Stimulated activated CD4-positive, alpha-beta T cell treated with anti-CD3 and anti-CD28 coated beads, Interleukin-12 subunit alpha, Interleukin-12 subunit beta, amount 100 ng/mL, for 24 hours (primary cell): ENCODE results near the gene FOLR3.
A peak's percentile ranks its signal among the peaks of the same experiment; 100 is the strongest.
"Not testable (repeated sequence)": the region's sequence is repeated elsewhere in the genome, so short reads cannot be mapped to it uniquely, and the experiment has no call there.

ENCODE experiments used
- DNase-seq, 2 experiments: peaks; one replicate each; pipeline ENCODE4 v3.0.0-alpha.2; 2020; ENCODE audit warnings: low read depth in 2 of 2

FOLR3 gene

DNA sequence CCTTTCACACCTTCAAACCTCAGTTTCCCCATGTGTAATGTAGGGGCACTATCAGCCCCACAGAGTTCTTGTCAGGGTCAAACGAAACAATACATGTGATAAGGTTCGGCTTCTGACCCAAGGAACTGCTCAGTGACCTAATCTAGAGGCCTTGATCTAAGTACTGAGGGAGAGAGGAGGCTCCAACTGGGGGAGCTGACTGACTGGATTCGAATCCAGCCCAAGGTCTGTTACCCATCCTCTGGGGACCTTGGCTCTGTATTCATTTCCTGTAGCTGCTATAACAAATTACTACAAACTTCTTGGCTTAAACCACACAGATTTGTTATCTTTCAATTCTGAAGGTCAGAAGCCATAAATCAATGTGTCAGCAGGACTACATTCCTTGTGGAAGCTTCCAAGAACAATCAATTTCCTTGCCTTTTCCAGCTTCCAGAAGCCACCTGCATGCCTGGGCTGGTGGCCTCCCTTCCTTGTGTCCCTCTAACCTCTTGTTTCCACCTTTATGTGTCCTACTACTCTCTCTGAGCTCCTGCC, 12.3 kb upstream of the FOLR3 start:
- DNase-seq = no peak

DNA sequence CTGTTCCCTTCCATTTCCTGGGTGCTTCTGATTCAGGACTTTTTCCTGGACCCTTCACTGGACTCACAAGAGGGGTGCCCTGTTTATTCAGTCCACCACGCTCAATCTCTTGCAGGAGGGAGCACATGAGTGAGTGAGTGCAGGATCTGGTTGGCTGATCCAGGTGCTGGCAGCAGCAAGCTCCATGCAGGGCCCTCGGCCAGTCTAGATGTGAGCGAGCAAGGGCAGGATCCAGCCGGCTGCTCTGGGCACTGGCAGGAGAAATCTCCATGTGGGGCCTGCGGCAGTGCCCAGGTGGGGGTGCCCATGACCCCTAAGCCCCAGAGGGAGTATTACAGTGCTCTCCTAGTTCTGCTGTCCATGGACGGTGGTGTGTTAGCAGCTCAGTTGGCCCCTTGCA, 11.5 kb upstream of the FOLR3 start:
- DNase-seq = no peak

DNA sequence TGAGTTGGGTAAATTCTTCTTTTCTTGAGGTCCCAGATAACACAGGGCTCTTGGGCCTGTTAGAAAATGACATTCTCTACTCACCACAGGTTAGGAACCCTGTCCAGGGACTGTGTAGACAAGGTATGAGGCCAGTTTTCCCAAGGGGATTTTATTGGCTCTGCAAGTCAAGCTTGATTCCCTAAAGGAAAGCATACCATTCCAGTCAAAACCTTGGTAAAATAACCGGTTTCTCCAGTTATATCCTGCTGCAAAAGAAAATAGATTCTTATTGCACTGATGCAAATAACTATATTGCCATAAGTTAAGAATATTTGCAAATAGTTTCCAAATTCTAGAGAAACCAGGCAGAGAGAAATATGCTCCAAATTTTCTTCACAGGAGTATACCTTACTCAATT, 9.6 kb upstream of the FOLR3 start:
- DNase-seq = no peak

DNA sequence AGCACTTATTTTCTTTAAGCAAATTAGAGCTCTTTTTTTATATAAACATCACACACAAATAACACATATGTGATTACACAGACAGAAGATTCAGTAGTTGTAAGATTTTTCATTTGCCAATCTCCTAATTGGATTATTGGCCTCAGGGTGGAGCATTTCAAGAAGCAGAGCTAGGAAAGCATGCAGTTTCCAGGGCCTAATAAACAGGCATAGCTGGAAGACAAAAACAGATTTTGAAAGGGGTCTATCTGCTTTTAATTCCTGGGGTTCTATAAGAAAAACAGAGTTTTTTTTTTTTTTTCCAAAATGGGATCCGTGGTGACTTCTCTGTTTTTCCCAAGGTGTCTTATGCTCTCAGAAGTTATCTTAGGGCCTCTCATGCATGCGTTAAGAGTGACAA, 7.6 kb upstream of the FOLR3 start:
- no peak for DNase-seq

DNA sequence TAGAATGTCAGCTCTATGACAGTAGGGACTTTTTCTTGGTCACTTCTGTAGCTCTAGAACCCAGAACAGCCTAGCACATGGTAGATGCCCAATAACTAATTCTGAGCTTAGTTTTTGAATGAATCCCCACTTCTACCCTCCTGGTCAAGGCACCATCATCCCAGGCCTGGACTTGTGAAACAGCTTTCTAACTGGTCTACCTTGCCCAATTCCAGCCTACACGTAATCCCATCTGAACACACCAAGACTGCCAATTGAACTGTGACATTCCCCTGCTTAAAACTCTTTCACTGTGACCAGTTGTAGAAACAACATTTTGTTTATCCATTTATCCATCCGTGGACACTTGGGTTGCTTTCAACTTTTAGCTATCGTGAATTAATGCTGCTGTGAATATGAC, 6.1 kb upstream of the FOLR3 start:
- DNase-seq = no peak

DNA sequence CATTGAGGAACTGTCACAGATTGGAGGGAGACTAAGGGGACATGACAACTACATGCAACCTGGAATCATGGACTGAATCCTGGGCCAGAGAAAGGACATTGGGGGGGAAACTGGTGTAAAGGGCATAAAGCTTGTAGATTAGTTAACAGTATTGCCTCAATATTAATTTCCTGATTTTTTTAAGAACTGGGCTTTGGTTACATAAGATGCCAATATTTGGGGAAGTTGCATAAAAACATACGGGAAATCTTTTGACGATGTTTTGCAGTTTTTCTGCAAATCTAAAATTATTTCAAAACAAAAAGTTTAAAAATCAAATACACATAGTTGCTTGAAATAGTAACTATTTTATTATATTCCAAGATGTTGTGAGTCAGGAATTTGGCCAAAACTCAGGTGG, 2.9 kb upstream of the FOLR3 start:
- no peak for DNase-seq

DNA sequence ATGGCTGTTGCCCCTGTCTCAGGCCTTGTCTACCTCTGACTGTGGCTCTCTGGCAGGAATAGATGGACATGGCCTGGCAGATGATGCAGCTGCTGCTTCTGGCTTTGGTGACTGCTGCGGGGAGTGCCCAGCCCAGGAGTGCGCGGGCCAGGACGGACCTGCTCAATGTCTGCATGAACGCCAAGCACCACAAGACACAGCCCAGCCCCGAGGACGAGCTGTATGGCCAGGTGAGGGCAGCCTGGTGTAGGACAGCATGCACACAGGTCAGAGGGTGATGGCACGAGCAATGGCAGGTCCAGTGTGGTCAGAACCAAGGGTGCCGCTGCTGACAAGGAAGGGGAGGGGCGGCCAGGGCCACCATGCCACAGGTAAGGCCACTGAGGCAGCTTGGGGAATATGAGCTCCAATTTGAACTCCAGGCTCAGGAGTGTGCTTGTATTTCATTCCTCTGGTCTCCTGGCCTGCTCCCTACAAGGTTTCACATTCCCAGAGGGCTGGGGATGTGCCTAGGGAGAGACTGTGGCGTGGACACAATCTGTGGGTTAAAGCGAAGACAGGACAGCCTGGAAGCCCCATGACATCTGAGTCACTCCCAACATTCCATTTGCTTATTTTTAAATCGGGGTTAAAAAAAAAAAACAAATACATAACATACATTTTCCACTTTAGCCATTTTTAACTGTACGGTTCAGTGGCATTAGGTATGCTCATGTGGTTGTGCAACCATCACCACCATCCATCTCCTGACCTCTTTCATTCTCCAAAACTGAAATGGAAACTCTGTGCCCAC, 562 bp downstream of the FOLR3 start:
- no peak for DNase-seq

DNA sequence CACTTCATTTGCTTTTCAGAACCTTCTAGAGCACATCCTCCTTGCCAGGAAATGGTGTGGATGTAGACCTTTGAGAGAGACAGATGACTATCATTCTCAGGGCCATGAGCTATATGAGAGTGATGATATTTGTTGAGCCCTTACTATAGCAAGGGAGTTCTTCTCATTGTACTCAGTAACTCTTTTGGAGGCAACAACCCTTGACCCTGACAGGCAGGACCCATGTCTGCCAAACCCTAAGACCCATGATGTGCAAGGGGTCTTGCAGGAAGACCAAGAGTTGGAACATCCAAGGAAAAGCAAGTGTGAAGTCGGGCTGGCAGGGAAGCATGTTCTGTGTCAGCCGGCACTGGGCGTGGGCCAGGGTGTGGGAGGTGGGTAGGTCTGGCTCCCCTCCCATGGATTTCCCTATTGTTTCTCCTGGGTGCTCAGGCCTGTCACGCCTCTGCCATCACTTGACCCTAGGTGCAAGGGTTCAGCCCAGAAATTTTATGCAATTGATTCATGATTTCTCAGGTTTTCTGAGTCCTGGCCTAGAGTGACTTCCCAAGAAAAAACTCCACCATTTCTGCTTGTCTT, 1.2 kb downstream of the FOLR3 start:
- no peak for DNase-seq

DNA sequence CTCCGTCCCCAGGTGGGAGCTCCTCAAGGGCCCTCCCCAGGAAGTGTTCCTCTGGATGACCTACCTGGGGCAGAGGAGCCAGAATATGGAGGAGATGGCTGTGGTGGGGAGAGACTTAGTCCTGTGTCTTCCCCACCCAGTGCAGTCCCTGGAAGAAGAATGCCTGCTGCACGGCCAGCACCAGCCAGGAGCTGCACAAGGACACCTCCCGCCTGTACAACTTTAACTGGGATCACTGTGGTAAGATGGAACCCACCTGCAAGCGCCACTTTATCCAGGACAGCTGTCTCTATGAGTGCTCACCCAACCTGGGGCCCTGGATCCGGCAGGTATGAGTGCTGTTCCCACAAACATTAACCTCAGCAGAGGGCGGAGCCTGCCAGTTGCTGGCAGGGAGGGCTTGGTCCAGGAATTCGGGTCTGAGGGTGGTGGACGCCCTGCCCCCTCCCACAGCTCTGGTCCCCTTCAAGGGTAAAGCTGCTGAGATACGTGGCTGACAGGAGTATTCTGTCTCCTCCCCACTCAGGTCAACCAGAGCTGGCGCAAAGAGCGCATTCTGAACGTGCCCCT, 3.4 kb downstream of the FOLR3 start:
- DNase-seq = no peak

DNA sequence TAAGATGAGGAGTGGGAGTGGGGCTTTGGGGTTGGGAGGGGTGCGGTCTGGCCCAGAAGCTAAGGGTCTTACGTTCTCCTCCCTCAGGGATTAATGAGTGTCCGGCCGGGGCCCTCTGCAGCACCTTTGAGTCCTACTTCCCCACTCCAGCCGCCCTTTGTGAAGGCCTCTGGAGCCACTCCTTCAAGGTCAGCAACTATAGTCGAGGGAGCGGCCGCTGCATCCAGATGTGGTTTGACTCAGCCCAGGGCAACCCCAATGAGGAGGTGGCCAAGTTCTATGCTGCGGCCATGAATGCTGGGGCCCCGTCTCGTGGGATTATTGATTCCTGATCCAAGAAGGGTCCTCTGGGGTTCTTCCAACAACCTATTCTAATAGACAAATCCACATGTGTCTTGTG, 4.0 kb downstream of the FOLR3 start:
- DNase-seq = no peak

DNA sequence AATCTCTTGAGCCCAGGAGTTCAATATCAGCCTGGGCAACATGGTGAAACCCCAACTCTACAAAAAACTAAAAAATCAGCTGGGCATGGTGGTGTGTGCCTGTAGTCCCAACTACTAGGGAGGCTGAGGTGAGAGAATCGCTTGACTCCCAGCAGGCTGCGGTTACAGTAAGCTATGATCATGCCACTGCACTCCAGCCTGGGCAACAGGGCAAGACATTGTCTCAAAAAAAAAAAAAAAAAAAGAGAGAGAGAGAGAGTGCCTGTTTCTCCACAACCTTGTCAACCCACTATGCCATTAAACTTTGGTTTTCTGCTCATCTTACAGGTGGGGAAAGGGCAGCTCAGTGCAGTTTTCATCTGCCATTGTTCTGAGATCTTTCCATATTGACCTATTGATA, 5.1 kb downstream of the FOLR3 start:
- no peak for DNase-seq

DNA sequence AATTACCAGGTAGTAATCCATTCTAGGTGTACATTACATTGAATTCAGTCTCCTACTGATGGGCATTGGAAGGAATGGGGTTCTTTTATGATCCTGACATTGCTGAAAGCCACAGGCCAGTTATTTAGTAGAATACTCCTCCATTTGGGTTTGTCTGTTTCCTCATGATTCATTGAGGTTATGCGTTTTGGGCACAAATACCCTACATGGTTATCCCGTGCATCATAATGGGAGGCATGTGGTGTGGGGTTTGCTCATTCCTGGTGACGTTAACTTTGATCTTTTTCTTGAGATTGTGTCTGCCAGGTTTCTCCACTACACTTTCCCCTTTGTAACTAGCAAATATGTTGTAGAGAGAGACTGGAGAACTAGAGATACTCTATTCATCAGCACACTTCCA, 5.5 kb downstream of the FOLR3 start:
- DNase-seq = peak in 1 of 2 experiments; percentile 3

DNA sequence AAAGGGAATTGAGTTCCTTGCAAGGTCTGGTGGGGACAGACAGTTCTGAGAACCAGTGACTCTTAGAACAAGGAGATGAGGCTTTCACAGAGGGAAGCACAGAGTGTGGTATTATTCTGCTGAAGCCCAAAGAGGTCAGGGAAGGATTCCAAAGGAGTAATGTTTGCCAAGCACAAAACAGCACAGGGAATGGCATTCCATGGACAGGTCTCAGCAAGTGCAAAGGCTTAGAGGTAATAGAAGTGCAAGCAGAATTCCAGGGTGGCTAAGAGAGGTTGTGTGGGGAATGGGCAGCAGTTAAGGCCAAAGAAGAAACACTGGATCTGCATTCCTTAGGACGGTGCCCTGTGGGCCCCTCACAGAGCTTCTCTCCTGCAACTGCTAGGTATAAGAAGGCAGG, 6.6 kb downstream of the FOLR3 start:
- not testable (repeated sequence) for DNase-seq

DNA sequence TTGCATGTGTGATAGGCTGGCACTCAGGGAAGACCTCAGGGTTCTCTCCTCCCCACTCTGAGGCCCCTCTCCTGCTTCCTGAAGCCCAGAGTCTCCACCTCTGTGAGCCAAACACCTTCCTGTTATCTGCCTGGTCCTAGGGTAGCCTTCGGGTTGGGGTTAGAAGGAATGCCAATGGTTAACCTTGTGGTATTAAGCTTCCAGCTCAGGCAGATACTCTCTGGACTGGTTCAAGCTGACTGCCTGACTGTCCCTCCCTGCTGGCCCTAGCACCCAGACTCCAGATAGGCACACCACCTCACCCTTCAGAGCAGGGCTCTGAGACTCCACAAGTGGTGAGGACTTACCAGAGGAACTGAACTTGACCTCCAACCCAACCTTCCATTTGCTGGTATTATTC, 7.0 kb downstream of the FOLR3 start:
- DNase-seq = not testable (repeated sequence)

DNA sequence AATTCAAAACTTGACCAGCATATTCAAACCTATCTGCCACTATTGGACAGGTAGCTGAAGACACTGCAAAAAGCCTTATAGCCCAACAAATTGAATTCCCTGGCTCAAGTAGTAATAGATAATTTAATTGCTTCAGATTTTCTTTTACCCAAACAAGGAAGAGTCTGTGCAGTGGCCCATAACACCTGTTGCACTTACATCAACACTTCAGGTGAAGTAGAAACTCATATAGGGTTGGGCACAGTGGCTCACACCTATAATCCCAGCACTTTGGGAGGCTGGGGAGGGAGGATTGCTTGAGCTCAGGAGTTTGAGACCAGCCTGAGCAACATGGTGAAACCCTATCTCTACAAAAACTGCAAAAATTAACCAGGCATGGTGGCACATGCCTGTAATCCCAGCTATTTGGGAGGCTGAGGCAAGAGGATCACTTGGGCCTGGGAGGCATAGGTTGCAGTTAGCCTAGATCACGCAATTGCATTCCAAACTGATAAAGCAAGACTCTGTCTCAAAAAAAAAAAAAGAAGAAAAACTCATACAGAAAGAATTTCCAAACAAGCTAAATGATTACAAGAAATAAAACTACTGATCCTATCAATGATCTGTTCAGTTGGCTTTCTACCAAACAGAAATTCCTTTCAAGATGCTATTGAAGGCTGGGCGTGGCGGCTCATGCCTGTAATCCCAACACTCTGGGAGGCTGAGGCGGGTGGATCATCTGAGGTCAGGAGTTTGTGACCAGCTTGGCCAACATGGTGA, 9.5 kb downstream of the FOLR3 start:
- DNase-seq = no peak

DNA sequence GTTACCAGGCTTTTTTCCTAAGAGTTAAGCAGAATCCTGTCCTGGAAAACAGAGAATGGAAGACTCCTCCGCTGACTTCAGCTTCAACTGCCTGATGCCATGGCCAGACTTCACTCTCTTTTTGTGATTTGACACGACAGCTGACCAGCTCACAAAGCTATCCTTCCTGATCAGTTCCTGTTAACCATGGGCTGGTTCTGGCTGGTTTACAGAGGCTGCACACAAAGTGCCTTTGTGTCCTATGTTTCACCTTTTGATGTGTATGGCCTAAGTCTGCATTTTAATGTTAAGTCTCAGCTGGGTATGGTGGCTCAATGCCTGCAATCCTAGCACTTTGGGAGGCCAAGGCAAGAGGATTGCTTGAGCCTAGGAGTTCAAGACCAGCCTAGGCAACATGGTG, 11.1 kb downstream of the FOLR3 start:
- DNase-seq = no peak

DNA sequence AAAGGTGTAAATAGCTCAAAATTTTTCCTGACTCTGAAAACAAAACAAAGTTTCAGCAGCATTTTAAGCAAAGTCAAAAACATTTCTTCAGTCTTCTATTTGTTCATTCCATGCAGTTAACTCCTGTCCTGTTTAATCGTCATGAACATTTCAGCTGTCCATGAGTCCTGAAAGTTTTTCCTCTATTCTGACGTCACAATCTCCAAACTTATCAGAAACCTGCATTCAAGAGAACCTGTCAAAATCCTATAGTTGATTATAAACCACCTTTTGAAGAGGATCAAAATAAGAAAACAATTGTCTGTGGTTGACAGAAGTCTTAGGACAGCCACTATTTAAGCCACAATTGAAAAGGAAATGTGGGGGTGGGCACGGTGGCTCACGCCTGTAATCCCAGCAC, 15.4 kb downstream of the FOLR3 start:
- DNase-seq = no peak

DNA sequence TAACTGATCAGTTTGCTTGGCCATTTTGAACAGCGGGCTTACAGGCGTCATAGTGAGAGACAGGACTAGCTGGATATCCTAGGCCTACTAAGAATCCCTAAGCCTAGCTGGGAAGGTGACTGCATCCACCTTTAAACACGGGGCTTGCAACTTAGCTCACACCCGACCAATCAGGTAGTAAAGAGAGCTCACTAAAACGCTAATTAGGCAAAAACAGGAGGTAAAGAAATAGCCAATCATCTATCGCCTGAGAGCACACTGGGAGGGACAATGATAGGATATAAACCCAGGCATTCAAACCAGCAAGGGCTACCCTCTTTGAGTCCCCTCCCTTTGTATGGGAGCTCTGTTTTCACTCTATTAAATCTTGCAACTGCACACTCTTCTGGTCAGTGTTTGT, 18.3 kb downstream of the FOLR3 start:
- not testable (repeated sequence) for DNase-seq

DNA sequence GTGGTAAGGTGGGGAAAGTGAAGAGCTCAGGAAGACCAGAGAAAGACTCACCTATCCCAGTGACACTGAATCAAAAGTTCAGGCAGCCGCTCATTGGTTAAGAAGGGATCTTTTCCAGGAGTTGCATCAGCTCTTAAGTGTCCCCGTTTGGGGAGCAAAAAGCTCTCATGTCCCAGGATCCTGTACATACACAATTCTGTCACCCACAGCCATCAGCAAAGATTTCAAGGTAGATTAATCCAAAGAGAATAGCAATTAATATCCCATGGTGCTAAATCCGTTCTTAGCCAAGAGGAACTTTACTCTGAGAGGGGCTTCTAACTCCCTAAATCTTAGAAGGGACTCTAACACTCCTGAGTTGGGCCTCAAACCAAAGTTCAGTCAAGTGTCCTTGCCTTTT, 19.3 kb downstream of the FOLR3 start:
- DNase-seq = no peak

DNA sequence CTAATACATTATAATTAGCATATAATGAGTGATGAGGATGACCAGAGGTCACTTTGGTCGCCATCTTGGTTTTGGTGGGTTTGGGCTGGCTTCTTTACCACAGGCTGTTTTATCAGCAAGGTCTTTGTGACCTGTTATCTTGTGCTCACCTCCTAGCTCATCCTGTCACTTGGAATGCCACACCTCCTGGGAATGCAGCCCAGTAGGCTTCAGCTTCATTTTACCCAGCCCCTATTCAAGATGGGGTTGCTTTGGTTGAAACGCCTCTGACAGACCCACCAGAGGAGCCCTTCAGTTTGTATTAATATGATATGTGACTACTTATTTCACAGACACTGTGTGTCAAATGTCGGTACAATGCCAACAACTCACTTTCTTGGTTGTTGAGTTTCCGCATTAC, 20.2 kb downstream of the FOLR3 start:
- no peak for DNase-seq

DNA sequence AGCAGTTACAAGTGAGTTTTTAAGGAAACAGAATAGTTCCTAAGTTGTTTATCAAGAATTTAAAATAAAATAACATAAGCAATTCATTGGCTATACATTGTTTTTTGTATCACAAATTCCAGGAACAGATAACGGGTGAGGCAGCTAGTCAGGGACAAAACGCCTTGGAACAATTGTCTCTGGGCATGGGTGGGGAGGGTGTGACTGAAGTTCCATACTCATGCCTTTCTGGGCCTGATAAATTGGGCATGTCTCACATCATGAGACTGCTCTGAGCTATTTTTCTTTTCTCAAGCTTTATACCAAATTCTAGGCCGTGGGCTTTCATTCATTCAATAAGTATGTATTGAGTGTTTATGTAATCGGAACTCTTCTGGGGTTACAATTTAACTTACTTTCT, 21.6 kb downstream of the FOLR3 start:
- no peak for DNase-seq

DNA sequence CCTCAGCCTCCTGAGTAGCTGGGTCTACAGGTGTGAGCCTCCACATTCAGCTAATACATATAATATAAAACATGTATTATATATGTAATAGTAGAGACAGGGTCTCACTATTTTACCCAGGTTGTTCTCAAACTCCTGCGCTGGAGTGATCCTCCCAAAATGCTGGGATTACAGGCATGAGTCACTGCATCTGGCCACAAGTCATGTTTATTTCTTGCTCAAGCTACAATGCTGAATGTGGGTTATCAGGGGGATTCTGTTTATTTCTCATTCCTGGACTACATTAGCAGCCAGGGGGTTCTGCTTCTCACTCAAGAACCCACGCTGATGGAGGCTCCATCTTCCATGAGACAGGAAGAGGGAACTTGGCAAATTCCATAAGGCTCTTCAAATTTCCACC, 24.8 kb downstream of the FOLR3 start:
- no peak for DNase-seq
